Measurements from ENCODE around the gene CA5A. TPM values are rescaled to one million over a fixed set of nuclear protein-coding genes. Genes with fewer than 3 reads are reported as not detected.
"Not testable (repeated sequence)": the region's sequence is repeated elsewhere in the genome, so short reads cannot be mapped to it uniquely, and the experiment has no call there.

The CA5A gene
- total RNA-seq, 1 experiment from 2014 or later: not detected

GRCh38 chr16:87880117-87880696 lies 56.1 kb downstream of the CA5A start (continued):
- TF ChIP-seq EZH2 (IDR thresholded peaks at IDR 0.05) (no peak), RAD21 (IDR thresholded peaks at IDR 0.05; ENCODE audit: low read depth) (no peak), ZBTB33 (IDR thresholded peaks at IDR 0.05; ENCODE audit: extremely low read depth, insufficient replicate concordance, low read length) (no peak)

GRCh38 chr16:87879411-87880013 lies 56.8 kb downstream of the CA5A start:
- H3K4me3 ChIP-seq (replicated peaks in 1 of 2; ENCODE audit: low read depth in 1 of 2, low read length in 2 of 2); CTCF ChIA-PET; H3K27me3 ChIP-seq (ENCODE audit: insufficient read depth, low read length); POLR2A ChIA-PET; H3K27ac ChIP-seq (ENCODE audit: low read depth, low read length); H4K20me1 ChIP-seq (ENCODE audit: insufficient read depth); BruUV-seq (replicated peaks); H3K4me2 ChIP-seq (ENCODE audit: low read length); H3K9me3 ChIP-seq (ENCODE audit: control insufficient read depth in 1 of 2, insufficient read depth in 1 of 2, low read depth in 1 of 2, low read length in 2 of 2); intact Hi-C loops (cut with micrococcal nuclease); ATAC-seq; H3K9ac ChIP-seq (ENCODE audit: low read length); RAD21 ChIA-PET (ENCODE audit: low non-redundant PET in 1 of 2, low total read pairs in 2 of 2, uncharacterized antibody in 2 of 2, unreplicated experiment in 2 of 2); H3K9me2 ChIP-seq (ENCODE audit: insufficient read depth); H2AFZ ChIP-seq (ENCODE audit: low read depth, low read length, poor library complexity, severe bottlenecking); H3K36me3 ChIP-seq (ENCODE audit: control insufficient read depth in 1 of 2, insufficient read depth in 2 of 2, low read length in 2 of 2); H3K4me1 ChIP-seq (ENCODE audit: control insufficient read depth in 1 of 2, insufficient read depth in 2 of 2, low read length in 2 of 2); H3K79me2 ChIP-seq (ENCODE audit: insufficient read depth, low read length); DNase-seq (ENCODE audit: low read depth, low spot score): not testable (repeated sequence)

GRCh38 chr16:87878704-87879103 lies 57.6 kb downstream of the CA5A start:
- no peak for ATAC-seq
- no peak for DNase-seq (ENCODE audit: low read depth, low spot score)
- CTCF ChIA-PET: interaction anchor here (1.7 kb wide), 1 partner anchor 100 kb away, joined by 4 read pairs; no protein-coding TSS in a partner anchor
- intact Hi-C loops (cut with micrococcal nuclease): no loop called here
- no peak overlapping the region for H3K9ac ChIP-seq (ENCODE audit: low read length)
- no peaks in the 10 kb centered on the region for H3K36me3 ChIP-seq (ENCODE audit: control insufficient read depth in 1 of 2, insufficient read depth in 2 of 2, low read length in 2 of 2)
- H3K27me3 ChIP-seq (ENCODE audit: insufficient read depth, low read length): no peaks in the 10 kb centered on the region
- no peaks in the 10 kb centered on the region; a peak in 1 of 4 replicates for H3K9me3 ChIP-seq (ENCODE audit: control insufficient read depth in 1 of 2, insufficient read depth in 1 of 2, low read depth in 1 of 2, low read length in 2 of 2)
- no peak overlapping the region for H2AFZ ChIP-seq (ENCODE audit: low read depth, low read length, poor library complexity, severe bottlenecking)
- H3K9me2 ChIP-seq (ENCODE audit: insufficient read depth): no peaks in the 10 kb centered on the region
- RAD21 ChIA-PET (ENCODE audit: low non-redundant PET in 1 of 2, low total read pairs in 2 of 2, uncharacterized antibody in 2 of 2, unreplicated experiment in 2 of 2): no interaction called here
- H3K4me3 ChIP-seq (replicated peaks in 1 of 2; ENCODE audit: low read depth in 1 of 2, low read length in 2 of 2): no peak overlapping the region
- H3K4me1 ChIP-seq (ENCODE audit: control insufficient read depth in 1 of 2, insufficient read depth in 2 of 2, low read length in 2 of 2): peaks cover 0 to 8% of the 10 kb centered on the region in 2 experiments; a peak in 2 of 4 replicates
- no peak for TF ChIP-seq REST (IDR thresholded peaks at IDR 0.05; ENCODE audit: low read depth)
- no peak for TF ChIP-seq CEBPB (IDR thresholded peaks at IDR 0.05; ENCODE audit: low read depth)
- TF ChIP-seq ZBTB33 (IDR thresholded peaks at IDR 0.05; ENCODE audit: extremely low read depth, insufficient replicate concordance, low read length): no peak
- TF ChIP-seq YY1 (IDR thresholded peaks at IDR 0.05; ENCODE audit: extremely low read depth, insufficient replicate concordance, low read depth, low read length): no peak
- no peak overlapping the region for H3K27ac ChIP-seq (ENCODE audit: low read depth, low read length)
- no peaks in the 10 kb centered on the region for H4K20me1 ChIP-seq (ENCODE audit: insufficient read depth)
- no TSS peak for BruUV-seq (replicated peaks)
- no peak overlapping the region for H3K4me2 ChIP-seq (ENCODE audit: low read length)
- POLR2A ChIA-PET: no interaction called here
- H3K79me2 ChIP-seq (ENCODE audit: insufficient read depth, low read length): no peaks in the 10 kb centered on the region
